Nephron (organoid): ENCODE results near the gene GNB5.

ENCODE experiments used
- H3K27ac Mint-ChIP-seq, 3 experiments: 2 replicates each; pipeline ENCODE4 v1.8.0; 2020; ENCODE audit warnings: mixed read lengths in 3 of 3, mild to moderate bottlenecking in 2 of 3, moderate library complexity in 1 of 3
- H3K27me3 Mint-ChIP-seq: 2 replicates; pipeline ENCODE4 v1.8.0; 2021; ENCODE audit warnings: low read depth, mild to moderate bottlenecking, moderate library complexity, mixed read lengths
- H3K36me3 Mint-ChIP-seq: 2 replicates; pipeline ENCODE4 v1.8.0; 2020; ENCODE audit warnings: low read depth, mixed read lengths
- H3K4me1 Mint-ChIP-seq: 2 replicates; pipeline ENCODE4 v1.8.0; 2020; ENCODE audit warnings: mixed read lengths
- H3K4me3 Mint-ChIP-seq, 3 experiments: 2 replicates each; pipeline ENCODE4 v1.8.0; 2020; ENCODE audit warnings: mild to moderate bottlenecking in 3 of 3, mixed read lengths in 3 of 3, moderate library complexity in 2 of 3
- H3K9me3 Mint-ChIP-seq: 2 replicates; pipeline ENCODE4 v1.8.0; 2020; ENCODE audit warnings: mixed read lengths
- CTCF ChIP-seq, 3 experiments: fragments of 200-600 bp; sonication (generic); IDR thresholded peaks; one replicate each; pipeline ENCODE4 v1.5.0; 2021; ENCODE audit warnings: antibody characterized with exemption in 3 of 3; ENCODE audit not compliant: unreplicated experiment in 3 of 3

The GNB5 gene

GRCh38 chr15:52193321-52193720, 2.1 kb upstream of the GNB5 start:
- H3K4me3 Mint-ChIP-seq: no peak overlapping the region
- H3K27ac Mint-ChIP-seq: no peak overlapping the region
- peaks cover 4% of the 10 kb centered on the region for H3K9me3 Mint-ChIP-seq
- peaks cover 6% of the 10 kb centered on the region for H3K4me1 Mint-ChIP-seq
- H3K27me3 Mint-ChIP-seq: no peaks in the 10 kb centered on the region
- H3K36me3 Mint-ChIP-seq: no peaks in the 10 kb centered on the region
- no peak for TF ChIP-seq CTCF (IDR thresholded peaks at IDR 0.05; ENCODE audit: unreplicated experiment in 3 of 3)

- peaks cover 10% of the 10 kb centered on the region for H3K27me3 Mint-ChIP-seq
- TF ChIP-seq CTCF (IDR thresholded peaks at IDR 0.05; ENCODE audit: unreplicated experiment in 3 of 3): no peak
- no peaks in the 10 kb centered on the region for H3K36me3 Mint-ChIP-seq
- H3K9me3 Mint-ChIP-seq: peaks cover 4% of the 10 kb centered on the region
- H3K27ac Mint-ChIP-seq: no peak overlapping the region
- H3K4me3 Mint-ChIP-seq: no peak overlapping the region
- no peaks in the 10 kb centered on the region for H3K4me1 Mint-ChIP-seq
Observed at GRCh38 chr15:52186651-52187486, 4.3 kb downstream of the GNB5 start.

GRCh38 chr15:52185151-52185561, 6.0 kb downstream of the GNB5 start:
- H3K27me3 Mint-ChIP-seq: peaks cover 26% of the 10 kb centered on the region
- H3K9me3 Mint-ChIP-seq: no peaks in the 10 kb centered on the region
- no peaks in the 10 kb centered on the region for H3K4me1 Mint-ChIP-seq
- no peaks in the 10 kb centered on the region for H3K36me3 Mint-ChIP-seq
- no peak overlapping the region for H3K27ac Mint-ChIP-seq
- TF ChIP-seq CTCF (IDR thresholded peaks at IDR 0.05; ENCODE audit: unreplicated experiment in 3 of 3): no peak
- H3K4me3 Mint-ChIP-seq: no peak overlapping the region

GRCh38 chr15:52184721-52185120, 6.5 kb downstream of the GNB5 start:
- H3K36me3 Mint-ChIP-seq: no peaks in the 10 kb centered on the region
- no peak overlapping the region for H3K4me3 Mint-ChIP-seq
- no peaks in the 10 kb centered on the region for H3K9me3 Mint-ChIP-seq
- H3K27ac Mint-ChIP-seq: no peak overlapping the region
- peaks cover 28% of the 10 kb centered on the region for H3K27me3 Mint-ChIP-seq
- no peak for TF ChIP-seq CTCF (IDR thresholded peaks at IDR 0.05; ENCODE audit: unreplicated experiment in 3 of 3)
- no peaks in the 10 kb centered on the region for H3K4me1 Mint-ChIP-seq

GRCh38 chr15:52183562-52184173, 7.5 kb downstream of the GNB5 start:
- Mint-ChIP-seq H3K36me3 (no peaks in the 10 kb centered on the region), H3K9me3 (no peaks in the 10 kb centered on the region), H3K4me1 (peaks cover 7% of the 10 kb centered on the region), H3K4me3 (peak overlapping the region; percentile 36 to 64 (median 52)), H3K27me3 (peaks cover 34% of the 10 kb centered on the region), H3K27ac (peak overlapping the region in 1 of 3 experiments; percentile 38)
- peak; percentile 41 to 51 (median 47) for TF ChIP-seq CTCF (IDR thresholded peaks at IDR 0.05; ENCODE audit: unreplicated experiment in 3 of 3)
